Measurements from ENCODE around the gene SCN11A.

DNA sequence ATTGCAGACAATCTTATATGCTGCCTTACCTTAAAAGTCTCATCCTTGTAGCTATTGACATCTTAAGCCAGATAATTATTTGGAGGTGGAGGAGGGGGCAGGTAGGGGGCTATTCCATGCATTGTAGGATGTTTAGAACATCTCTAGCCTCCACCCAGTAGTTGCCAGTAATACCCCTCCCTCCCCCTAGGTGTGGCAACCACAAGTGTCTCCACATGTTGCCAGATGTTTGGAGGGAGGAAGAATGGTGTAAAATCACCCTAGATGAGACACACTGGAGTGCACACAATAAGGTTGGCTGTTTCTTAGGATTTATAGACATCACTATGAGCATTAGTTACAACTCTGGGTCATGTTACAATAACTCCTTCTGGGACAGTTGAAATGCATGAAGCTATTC lies 28.3 kb upstream of the SCN11A start:
- TF ChIP-seq, protein P1, sequence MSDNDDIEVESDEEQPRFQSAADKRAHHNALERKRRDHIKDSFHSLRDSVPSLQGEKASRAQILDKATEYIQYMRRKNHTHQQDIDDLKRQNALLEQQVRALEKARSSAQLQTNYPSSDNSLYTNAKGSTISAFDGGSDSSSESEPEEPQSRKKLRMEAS (IDR thresholded peaks at IDR 0.05): no peak
- TF ChIP-seq TAF1 (IDR thresholded peaks at IDR 0.05; ENCODE audit: low read depth) (no peak), EP300 (IDR thresholded peaks at IDR 0.05; ENCODE audit: borderline replicate concordance) (no peak), EGR1 (IDR thresholded peaks at IDR 0.05) (no peak)
